Bronchial smooth muscle cell (primary cell): ENCODE data around the gene RNF212. TPM values are rescaled to one million over a fixed set of nuclear protein-coding genes. Genes with fewer than 3 reads are reported as not detected.

ENCODE experiments used
- total RNA-seq: library from RNA; depleted of rRNA; stranded (reverse); fragments of >200 nt; gene quantifications from 2 replicates; pipeline ENCODE4 v1.2.1, GENCODE V29; 2014

The RNF212 gene
- total RNA-seq, result 0.09 and 0.32 TPM in 2 replicates

GRCh38 chr4:1113311-1114009 lies at the start of gene RNF212:
RNF212 (minus strand) TSS chr4:1113564; CDS start chr4:1113464, 100 bp downstream.

Other genes with a start within 250 kb of the RNF212 start
- 41.0 and 50.1 TPM in 2 replicates for gene GAK, start 181.2 kb downstream of the RNF212 start, total RNA-seq
- gene TMEM175, start 181.1 kb downstream of the RNF212 start, total RNA-seq, result 12.6 and 13.7 TPM in 2 replicates
- gene DGKQ, start 140.0 kb downstream of the RNF212 start, total RNA-seq, result 12.9 and 13.6 TPM in 2 replicates
- gene IDUA, start 126.5 kb downstream of the RNF212 start, total RNA-seq, result 9.5 and 14.3 TPM in 2 replicates
- gene SLC26A1, start 120.2 kb downstream of the RNF212 start, total RNA-seq, result 0.43 and 0.47 TPM in 2 replicates
- gene FGFRL1, start 101.9 kb downstream of the RNF212 start, total RNA-seq, result 29.2 and 35.7 TPM in 2 replicates
- gene SPON2, start 59.0 kb upstream of the RNF212 start, total RNA-seq, result 573 and 703 TPM in 2 replicates
- gene CTBP1, start 135.6 kb upstream of the RNF212 start, total RNA-seq, result 212 and 250 TPM in 2 replicates
- 62.9 and 80.3 TPM in 2 replicates for gene MAEA, start 176.3 kb upstream of the RNF212 start, total RNA-seq
- 5.5 and 6.9 TPM in 2 replicates for gene UVSSA, start 233.6 kb upstream of the RNF212 start, total RNA-seq